Raji (cell line): ENCODE data around the gene AQP7.
"Not testable (repeated sequence)": the region's sequence is repeated elsewhere in the genome, so short reads cannot be mapped to it uniquely, and the experiment has no call there.

Experiments
- POLR2A ChIP-seq: IDR thresholded peaks from 2 replicates; pipeline ENCODE4 v1.6.1; 2011; ENCODE audit warnings: low read depth, low read length, control low read depth; ENCODE audit not compliant: insufficient read depth

Gene AQP7

GRCh38 chr9:33402371-33402770 lies at the start of gene AQP7:
Gene AQP7, minus strand, starts transcription at chr9:33402568. Its CDS starts 1,306 bp downstream, at chr9:33401262.
- TF ChIP-seq POLR2A, result not testable (repeated sequence)

- no peak for TF ChIP-seq POLR2A
Measured at GRCh38 chr9:33450621-33451146, 48.3 kb upstream of the AQP7 start.

GRCh38 chr9:33449715-33450114 lies 47.3 kb upstream of the AQP7 start:
- TF ChIP-seq POLR2A, result no peak

- TF ChIP-seq POLR2A, result no peak
Measured at GRCh38 chr9:33447799-33448553, 45.6 kb upstream of the AQP7 start.

- TF ChIP-seq POLR2A, result no peak
Measured at GRCh38 chr9:33446946-33447798, 44.8 kb upstream of the AQP7 start, which contains the start of gene AQP3. Gene AQP3, minus strand, starts transcription at chr9:33447593. Its CDS starts 63 bp downstream, at chr9:33447530.

- TF ChIP-seq POLR2A, result no peak
Measured at GRCh38 chr9:33446240-33446945, 44.0 kb upstream of the AQP7 start.

- no peak for TF ChIP-seq POLR2A
Measured at GRCh38 chr9:33445389-33446239, 43.2 kb upstream of the AQP7 start.

- TF ChIP-seq POLR2A, result no peak
Measured at GRCh38 chr9:33443464-33444154, 41.2 kb upstream of the AQP7 start.

- TF ChIP-seq POLR2A, result no peak
Measured at GRCh38 chr9:33443047-33443446, 40.7 kb upstream of the AQP7 start.

- TF ChIP-seq POLR2A, result no peak
Measured at GRCh38 chr9:33442125-33442524, 39.8 kb upstream of the AQP7 start.

GRCh38 chr9:33440609-33441008 lies 38.2 kb upstream of the AQP7 start:
- TF ChIP-seq POLR2A, result no peak

GRCh38 chr9:33440204-33440603 lies 37.8 kb upstream of the AQP7 start:
- no peak for TF ChIP-seq POLR2A

GRCh38 chr9:33439731-33440130 lies 37.4 kb upstream of the AQP7 start:
- no peak for TF ChIP-seq POLR2A
